DLD1 (cell line): ENCODE measurements around the gene CTR9.

ENCODE experiments used
- in situ Hi-C: cut with HindIII; loops from 2 replicates; pipeline ENCODE4 v1.10.0; 2017; ENCODE audit warnings: low sequenced_read_pairs

CTR9 gene

GRCh38 chr11:10777806-10778205 lies 26.8 kb downstream of the CTR9 start:
- in situ Hi-C loops, result loop anchor here (5.0 kb wide), 1 partner anchor 249 kb away; no protein-coding TSS in a partner anchor

- in situ Hi-C loops, result loop anchor here (5.0 kb wide), 1 partner anchor 249 kb away; no protein-coding TSS in a partner anchor
These were observed 27.3 kb downstream of the CTR9 start for GRCh38 chr11:10778217-10778970.

GRCh38 chr11:10779086-10779485 lies 28.0 kb downstream of the CTR9 start:
- in situ Hi-C loops, result loop anchor here (5.0 kb wide), 1 partner anchor 248 kb away; no protein-coding TSS in a partner anchor

- in situ Hi-C loops, result no loop called here
These were observed 29.0 kb downstream of the CTR9 start for GRCh38 chr11:10780040-10780439.

- in situ Hi-C loops, result no loop called here
These were observed 33.4 kb downstream of the CTR9 start for GRCh38 chr11:10784232-10785145.

- in situ Hi-C loops, result no loop called here
These were observed 34.1 kb downstream of the CTR9 start for GRCh38 chr11:10785146-10785474.

GRCh38 chr11:10786451-10786850 lies 35.4 kb downstream of the CTR9 start:
- in situ Hi-C loops, result no loop called here

GRCh38 chr11:10792385-10793068 lies 41.5 kb downstream of the CTR9 start:
- in situ Hi-C loops, result no loop called here

- in situ Hi-C loops, result no loop called here
These were observed 42.6 kb downstream of the CTR9 start for GRCh38 chr11:10793470-10794255.

- in situ Hi-C loops, result no loop called here
These were observed 45.1 kb downstream of the CTR9 start for GRCh38 chr11:10796191-10796590.

GRCh38 chr11:10797001-10797400 lies 46.0 kb downstream of the CTR9 start:
- in situ Hi-C loops, result no loop called here

GRCh38 chr11:10797531-10797930 lies 46.5 kb downstream of the CTR9 start:
- in situ Hi-C loops, result no loop called here

GRCh38 chr11:10798330-10798928 lies 47.4 kb downstream of the CTR9 start:
- in situ Hi-C loops, result no loop called here

GRCh38 chr11:10800292-10800691 lies 49.2 kb downstream of the CTR9 start:
- in situ Hi-C loops, result no loop called here

GRCh38 chr11:10803676-10804075 lies 52.6 kb downstream of the CTR9 start:
- in situ Hi-C loops, result no loop called here

- in situ Hi-C loops, result no loop called here
These were observed 54.7 kb downstream of the CTR9 start for GRCh38 chr11:10805741-10806140.

GRCh38 chr11:10806206-10806605 lies 55.2 kb downstream of the CTR9 start:
- in situ Hi-C loops, result no loop called here

- in situ Hi-C loops, result no loop called here
These were observed 56.6 kb downstream of the CTR9 start for GRCh38 chr11:10807493-10808234.

GRCh38 chr11:10808235-10808552 lies 57.1 kb downstream of the CTR9 start:
- in situ Hi-C loops, result no loop called here
